HG03108 (cell line): ENCODE data around the gene ARPC1B.
"Not testable (repeated sequence)": the region's sequence is repeated elsewhere in the genome, so short reads cannot be mapped to it uniquely, and the experiment has no call there.

Experiments
- ATAC-seq: cut with Tn5 transposase; IDR thresholded peaks from one replicate; pipeline ENCODE4 v1.9.1; 2021; ENCODE audit warnings: moderate library complexity; ENCODE audit not compliant: unreplicated experiment

ARPC1B gene

DNA sequence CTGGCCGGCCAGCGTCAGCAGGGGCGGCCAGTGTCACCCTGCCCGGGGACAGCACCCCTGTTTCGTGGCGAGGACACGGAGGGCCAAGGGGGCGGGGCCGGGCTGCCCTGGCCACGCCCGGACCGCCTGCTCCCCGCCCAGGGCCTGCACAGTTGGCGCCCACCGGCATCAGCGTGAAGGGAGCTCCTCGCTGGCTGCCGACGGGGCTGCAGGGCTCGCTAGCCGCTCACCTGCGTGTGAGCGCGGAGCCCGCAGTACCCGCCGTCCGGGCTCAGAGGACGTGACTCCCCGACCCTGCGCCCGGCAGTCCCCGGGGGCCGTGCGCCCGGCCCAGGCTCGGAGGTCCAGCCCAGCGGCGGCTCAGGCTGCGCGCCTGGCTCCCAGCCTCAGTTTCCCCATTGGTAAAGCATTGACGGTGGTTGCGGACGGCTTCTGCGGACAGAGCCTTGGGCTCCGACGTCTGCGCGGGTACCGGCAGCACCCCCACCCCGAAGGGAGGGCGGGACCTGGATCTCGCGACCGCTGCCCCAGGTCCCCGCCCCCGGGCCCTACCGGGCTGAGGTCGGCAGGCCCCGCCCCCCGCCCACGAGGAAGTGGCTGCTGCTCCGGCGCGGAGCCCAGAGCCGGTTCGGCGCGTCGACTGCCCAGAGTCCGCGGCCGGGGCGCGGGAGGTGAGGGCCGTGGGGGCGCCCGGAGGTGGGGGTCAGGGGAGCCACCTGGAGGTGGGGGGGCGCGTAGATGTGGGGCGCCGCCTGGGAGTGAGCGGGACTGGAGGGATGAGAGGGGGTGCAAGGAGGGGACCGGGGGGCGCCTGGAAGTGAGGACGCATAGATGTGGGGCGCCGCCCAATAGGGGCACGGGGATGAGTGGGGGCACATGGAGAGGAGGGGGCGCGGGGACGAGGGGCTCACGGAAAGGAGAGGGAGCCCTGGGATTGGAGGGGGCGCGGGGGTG lies at the start of gene ARPC1B:
ARPC1B (plus strand) TSS at position 620 of the 954 bp plus-strand sequence. CDS start 10,985 bp downstream, outside the sequence.
- peak; percentile 50 for ATAC-seq

DNA sequence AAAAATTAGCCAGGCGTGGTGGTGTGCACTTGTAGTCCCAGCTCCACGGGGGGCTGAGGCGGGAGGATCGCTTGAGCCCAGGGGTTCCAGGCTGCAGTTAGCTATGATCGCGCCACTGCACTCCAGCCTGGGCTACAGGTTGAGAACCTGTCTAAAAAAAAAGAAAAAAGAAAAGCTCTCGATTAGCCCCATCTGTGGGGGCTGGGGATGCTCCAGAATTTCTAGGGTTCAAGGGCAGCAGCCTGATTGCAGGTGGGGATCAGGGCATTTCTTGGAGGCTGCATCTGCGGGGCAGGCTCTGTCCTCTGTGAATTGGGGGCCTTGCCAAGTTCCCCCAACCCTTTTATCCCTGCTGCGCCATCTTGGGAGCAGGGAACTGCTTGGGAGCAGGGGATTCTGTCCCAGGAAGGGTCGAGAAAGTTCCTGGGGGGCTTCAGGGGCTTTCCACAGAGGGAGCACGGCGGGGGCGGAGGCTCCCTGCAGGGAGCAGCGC lies 49.5 kb upstream of the ARPC1B start:
- ATAC-seq = no peak

DNA sequence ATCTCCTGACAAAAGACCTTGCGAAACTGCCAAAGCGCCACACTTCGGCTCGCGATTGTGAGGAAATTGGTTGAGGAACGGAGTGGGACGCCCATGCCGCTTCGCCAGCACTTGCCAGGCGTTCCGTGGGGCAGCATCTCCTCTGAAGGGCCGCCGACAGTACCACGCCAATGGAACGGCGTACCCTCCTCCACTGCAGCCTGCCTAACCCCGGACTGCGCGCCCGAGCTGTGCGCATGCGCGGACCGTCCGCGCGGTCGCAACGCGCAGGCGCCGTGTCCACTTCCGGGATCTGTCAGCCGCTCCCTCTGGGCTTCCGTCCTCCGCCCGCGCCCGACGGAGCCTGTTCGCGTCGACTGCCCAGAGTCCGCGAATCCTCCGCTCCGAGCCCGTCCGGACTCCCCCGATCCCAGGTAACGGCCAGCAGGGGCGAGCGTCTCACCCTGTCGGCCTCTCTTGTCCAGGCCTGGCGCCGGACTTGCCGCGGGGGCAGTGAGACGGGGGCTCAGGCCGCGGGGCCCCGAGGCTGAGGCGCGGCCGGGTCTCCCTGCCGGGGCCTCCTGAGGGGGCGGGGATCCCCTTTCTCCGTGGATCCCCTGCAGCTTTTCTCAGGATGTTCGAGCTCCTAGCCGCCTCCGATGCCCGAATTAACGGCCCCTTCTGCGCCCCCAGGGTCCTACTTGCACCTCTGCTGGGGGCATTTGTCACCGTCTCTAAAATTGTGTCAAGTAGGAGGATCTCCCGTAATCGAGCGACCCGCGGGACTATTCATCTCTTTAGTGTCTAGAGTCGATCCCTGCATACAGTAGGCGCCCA lies 48.7 kb upstream of the ARPC1B start, which contains the start of gene ARPC1A:
ARPC1A (plus strand) TSS at position 307 of the 816 bp plus-strand sequence. CDS start 7,456 bp downstream, outside the sequence.
- peak; percentile 73 for ATAC-seq

DNA sequence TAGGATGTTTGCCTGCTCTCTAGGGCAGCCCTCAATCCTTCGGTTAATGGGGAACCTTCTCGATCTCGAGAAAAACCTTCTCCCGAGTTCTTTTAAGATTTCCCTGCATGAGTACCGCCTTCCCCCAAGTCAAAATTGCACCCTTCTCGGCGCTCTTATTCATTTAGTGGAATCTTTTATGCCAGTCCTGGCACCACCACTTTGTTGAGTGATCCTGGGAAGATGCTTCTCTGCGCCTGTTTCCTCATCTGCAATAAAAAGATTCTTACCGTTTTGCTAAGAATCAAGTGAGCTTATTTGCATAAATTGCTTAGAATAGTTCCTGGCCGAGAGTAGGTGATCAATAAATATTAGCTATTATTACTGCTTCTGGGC lies 48.1 kb upstream of the ARPC1B start:
- ATAC-seq = no peak

DNA sequence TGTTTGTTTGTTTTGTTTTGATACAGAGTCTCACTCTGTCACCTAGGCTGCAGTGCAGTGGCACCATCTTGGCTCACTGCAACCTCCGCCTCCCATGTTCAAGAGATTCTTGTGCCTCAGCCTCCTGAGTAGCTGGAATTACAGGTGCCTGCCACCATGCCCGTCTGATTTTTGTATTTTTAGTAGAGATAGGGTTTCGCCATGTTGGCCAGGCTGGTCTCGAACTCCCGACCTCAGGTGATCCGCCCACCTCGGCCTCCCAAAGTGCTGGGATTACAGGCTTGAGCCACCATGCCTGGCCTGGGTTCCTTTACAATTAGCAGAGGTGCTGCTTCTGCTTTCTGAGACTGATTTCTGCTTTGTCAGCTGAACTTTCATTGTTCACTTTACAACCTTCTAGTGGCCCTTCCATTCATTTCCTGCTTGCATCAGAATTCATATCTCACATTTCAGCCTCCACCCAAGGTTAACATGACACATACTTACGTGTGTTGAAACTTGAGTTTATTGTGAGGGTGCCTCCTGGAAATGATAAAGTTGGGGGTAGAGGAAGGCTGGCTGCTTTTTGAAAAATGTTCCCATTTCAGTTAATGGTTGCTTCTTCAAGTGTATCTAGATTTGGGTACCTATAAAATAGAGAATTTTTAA lies 44.1 kb upstream of the ARPC1B start:
- ATAC-seq = not testable (repeated sequence)

DNA sequence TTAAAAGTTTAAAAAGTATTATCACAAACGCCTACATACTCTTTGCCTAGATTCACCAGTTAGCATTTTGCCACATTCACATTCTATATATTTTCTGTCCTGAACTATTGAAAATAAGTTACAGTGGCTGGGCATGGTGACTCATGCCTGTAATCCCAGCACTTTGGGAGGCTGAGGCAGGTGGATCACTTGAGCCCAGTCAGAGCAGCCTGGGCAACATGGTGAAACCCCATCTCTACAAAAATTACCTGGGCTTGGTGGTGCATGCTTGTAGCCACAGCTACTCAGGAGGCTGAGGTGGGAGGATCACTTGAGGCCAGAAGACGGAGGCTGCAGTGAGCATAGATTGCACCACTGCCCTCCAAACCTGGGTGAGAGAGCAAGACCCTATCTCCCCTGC lies 43.5 kb upstream of the ARPC1B start:
- no peak for ATAC-seq

DNA sequence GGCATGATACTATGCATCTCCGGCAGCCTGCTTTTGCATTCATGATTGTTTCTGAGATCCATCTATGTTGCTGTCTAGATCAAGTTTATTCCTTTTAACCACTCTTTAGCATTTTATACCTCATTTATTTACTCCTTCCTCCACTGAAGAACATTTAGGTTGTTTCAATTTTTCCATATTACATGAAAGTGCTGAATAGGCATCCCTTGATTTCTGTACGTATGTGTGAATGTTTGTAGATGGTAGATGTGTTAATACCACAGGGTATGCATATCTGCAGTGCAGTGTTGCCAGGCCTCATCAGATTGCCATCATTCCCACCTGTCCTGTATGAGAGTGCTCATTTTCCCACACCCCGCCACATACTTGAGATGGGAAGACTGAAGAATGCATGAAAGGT lies 34.9 kb upstream of the ARPC1B start:
- ATAC-seq = no peak

DNA sequence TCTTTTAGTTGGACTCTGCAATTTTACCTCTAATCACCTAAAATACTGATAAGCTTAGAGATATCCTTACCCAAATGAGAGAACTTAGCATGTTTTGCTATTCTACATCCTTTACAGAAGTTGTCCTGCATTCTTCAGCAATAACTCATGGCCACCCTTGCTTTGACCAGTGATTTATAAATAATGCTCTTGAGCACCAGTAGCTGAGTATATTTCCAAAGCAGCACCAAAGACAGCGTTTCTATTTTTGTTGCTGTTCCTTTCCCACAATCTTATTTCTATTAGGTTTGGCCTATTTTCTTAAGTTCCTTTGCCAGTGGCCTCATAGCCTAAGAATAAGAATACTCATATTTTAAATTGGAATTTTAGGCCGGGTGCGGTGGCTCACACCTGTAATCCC lies 33.9 kb upstream of the ARPC1B start:
- no peak for ATAC-seq

DNA sequence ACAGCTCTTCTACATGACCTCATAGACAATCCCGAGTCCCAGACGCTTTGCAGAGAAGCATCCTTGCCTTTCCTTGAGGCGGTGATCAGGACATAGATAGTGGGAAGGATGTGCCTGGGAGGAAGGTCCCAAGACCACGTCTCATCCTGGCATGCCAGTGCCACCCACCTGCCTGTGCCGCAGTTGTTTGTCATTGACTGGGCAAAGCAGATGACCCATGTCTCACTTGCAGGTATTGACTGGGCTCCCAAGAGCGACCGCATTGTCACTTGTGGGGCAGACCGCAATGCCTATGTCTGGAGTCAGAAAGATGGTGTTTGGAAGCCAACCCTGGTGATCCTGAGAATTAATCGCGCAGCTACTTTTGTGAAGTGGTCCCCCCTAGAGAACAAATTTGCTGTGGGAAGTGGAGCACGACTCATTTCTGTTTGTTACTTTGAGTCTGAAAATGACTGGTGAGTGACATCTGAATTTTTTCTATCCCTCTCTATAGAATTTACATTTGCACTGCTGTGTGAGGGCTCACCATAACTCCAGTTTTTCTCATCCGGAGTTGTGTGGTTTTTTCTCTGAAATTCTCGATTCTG lies 30.4 kb upstream of the ARPC1B start:
- ATAC-seq = no peak

DNA sequence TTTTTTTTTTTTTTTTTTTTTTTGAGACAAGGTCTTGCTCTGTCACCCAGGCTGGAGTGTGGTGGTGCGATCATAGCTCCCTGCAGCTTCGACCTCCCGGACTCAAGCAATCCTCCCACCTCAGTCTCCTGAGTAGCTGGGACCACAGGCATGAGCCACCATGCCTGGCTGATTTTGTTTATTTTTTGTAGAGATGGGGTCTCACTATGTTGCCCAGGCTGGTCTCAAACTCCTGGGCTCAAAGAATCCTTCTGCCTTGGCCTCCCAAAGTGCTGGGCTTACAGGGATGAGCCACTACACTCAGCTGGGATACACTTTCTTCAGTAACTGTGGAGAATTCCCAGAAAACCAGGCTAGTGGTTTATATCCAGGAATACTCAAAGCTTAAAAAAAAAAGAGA lies 23.9 kb upstream of the ARPC1B start:
- ATAC-seq = not testable (repeated sequence)

DNA sequence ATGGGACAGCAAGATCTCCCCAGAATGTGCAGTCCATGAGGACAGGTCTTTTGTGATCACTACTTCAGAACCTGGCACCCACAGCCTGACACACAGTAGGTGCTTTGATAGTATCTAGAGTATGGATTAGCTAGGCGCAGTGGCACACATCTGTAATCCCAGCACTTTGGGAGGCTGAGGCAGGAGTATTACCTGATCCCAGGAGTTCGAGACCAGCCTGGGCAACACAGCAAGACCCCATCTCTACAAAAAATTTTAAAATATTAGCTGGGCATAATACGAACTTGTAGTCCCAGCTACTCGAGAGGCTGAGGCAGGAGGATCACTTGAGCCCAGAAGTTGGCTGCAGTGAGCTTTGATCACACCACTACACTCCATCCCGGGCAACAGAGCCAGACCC lies 22.3 kb upstream of the ARPC1B start:
- no peak for ATAC-seq

DNA sequence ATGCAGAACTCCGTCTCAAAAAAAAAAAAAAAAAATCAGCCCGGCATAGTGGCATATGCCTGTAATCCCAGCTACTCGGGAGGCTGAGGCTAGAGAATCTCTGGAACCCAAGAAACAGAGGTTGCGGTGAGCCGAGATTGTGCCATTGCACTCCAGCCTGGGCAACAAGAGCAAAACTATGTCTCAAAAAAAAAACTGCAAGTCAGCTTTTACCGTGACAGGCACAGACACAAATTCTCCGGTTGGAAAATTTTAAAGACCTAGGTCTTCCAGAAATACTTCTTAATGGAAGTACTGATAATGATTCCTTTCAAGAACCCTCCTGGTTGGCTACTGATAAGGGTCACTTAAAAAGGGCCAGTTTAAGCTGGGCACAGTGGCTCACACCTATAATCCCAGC lies 19.4 kb upstream of the ARPC1B start:
- ATAC-seq = no peak

DNA sequence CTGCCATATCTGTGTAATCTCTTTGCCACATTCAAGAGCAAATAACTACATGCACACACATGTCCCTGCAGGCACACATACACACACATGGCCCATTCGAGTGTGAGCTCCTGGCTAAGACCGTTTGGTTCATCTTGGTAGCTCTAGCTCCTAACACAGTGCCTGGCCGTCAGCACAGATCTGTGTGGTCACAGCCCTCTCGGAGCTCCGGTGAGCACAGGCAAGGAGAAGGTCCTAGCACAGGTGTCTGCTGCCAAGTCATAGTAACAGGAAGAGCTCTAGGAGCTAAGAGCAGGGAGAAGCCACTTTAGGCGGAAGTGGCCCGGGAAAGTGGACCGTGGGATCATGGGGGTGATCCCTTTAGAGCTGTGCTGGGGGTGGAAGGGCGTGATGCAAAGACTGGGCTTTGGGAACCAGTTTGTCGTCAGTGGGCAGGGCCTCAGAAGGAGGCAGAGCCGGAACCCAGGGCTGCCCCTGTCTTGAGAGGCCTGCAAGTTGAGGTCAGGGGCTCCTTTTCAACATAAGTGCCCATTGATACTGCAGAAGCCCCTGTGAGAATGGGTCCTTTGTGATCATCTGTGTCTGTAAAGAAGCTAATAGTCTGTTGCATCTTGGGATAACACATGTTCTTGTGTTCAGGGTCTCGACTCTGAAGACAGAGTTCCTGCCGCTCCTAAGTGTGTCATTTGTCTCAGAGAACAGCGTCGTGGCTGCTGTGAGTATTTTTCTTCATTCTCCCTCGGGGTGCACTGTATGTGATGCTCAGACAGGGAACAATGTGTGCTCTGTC lies 16.6 kb upstream of the ARPC1B start:
- ATAC-seq = no peak

DNA sequence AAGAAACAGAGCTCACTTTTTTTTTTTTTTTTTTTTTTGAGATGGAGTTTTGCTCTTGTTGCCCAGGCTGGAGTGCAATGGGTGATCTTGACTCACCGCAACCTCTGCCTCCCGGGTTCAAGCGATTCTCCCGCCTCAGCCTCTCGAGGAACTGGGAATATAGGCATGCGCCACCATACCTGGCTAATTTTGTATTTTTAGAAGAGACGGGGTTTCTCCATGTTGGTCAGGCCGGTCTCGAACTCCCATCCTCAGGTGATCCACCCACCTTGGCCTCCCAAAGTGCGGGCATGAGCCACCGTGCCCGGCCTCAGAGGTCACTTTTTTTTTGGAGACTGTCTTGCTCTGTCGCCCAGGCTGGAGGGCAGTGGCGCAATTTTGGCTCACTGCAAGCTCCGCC lies 16.0 kb upstream of the ARPC1B start:
- ATAC-seq = not testable (repeated sequence)

DNA sequence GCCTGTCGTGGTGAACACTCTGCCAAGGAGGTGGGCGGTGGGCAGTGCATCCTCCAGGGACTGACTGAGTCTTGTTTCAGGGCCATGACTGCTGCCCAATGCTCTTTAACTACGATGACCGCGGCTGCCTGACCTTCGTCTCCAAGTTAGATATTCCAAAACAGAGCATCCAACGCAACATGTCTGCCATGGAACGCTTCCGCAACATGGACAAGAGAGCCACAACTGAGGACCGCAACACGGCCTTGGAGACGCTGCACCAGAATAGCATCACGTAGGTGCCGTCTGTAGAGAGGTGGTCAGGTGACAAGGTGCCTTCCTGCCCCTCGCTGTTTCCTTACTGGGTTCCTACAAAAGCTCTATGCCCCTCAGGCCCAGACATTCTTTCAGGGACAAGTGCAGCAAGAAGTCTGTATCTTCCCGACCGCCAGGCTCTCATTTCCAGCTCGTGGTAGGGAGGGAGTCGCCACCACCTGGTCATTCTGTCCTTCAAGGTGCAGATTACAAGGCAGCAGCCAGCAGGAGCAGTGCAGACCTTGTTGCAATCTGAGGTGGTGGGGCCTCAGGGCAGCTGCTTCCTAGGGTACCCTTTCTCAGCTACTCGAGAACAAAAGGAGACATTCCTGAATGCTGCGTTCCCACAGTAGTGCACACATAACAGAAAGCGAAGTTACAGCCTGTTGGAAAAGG lies 14.9 kb upstream of the ARPC1B start:
- no peak for ATAC-seq

DNA sequence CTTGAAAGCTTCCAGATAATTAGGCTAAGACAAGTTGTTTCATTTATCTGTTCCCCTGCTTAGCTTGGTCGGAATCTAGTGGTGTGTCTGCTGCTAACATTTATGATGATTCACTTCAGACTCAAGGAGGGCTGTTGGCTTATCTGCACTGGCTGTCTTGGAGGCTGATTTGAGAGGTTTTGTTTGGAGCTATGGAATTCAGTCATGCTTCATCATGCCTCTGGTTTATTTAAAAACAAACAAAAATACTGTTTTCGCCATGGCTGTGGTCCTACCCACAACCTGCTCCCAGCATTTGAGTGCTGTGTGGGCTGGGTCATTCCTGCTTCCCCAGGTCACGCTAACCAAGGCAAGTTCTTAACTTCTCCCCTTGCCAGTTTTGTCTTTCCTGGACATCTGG lies 11.7 kb upstream of the ARPC1B start:
- ATAC-seq = no peak

DNA sequence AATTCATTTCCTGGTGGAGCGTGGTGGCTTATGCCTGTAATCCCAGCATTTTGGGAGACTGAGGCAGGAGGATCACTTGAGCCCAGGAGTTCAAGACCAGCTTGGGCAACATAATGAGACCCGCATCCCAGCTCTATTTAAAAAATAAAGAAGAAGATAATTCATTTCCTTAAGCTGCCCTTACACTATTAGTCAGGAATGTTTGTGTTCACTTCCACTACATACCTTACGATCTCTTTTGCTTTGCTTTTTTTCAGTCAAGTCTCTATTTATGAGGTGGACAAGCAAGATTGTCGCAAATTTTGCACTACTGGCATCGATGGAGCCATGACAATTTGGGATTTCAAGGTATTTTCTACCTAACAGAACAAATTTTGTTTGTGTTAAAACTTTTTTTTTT lies 11.2 kb upstream of the ARPC1B start:
- no peak for ATAC-seq

DNA sequence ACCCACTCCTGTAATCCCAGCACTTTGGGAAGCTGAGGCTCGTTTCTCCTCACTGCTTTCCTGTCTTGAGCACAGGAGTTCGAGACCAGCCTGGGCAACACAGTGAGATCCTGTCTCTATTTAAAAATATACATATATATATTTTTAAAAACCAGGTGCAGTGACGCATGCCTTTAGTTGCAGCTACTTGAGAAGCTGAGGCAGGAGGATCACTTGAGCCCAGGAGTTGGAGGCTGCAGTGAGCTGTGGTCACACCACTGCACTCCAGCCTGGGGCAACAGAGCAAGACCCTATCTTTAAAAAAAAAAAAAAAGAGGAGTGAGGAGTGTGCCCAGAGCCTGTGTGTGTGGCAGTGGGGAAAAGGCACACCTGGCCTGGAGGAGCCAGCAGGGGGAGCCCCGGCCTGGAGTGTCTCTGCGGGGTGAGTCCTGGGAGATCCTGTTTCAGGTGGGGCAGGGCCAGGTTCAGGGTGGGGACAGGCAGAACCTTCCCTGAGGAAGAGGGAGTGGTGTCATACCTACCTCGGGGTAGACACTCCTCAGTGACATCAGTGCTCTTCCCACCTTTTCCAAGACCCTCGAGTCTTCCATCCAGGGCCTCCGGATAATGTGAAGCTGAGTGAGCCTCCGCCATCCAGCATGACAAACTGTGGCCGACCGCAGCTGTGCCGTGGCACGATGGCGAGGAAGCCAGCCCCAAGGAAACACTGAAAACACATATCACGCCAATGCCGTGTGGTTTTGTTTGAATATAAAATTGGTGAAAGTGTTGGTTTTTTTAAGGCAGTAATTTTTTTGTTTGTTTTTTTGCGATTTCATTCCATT lies 9.0 kb upstream of the ARPC1B start:
- no peak for ATAC-seq
